Epithelial cell of prostate (primary cell): Measurements from ENCODE around the gene TGM2.

Experiments
- DNase-seq: peaks from one replicate; pipeline ENCODE4 v3.0.0-alpha.2; 2011; ENCODE audit warnings: low read depth, low spot score
- H3K27ac ChIP-seq: fragments of 450-650 bp; 2 replicates; pipeline ENCODE4 v1.5.1; 2017; ENCODE audit warnings: mild to moderate bottlenecking

The TGM2 gene

DNA sequence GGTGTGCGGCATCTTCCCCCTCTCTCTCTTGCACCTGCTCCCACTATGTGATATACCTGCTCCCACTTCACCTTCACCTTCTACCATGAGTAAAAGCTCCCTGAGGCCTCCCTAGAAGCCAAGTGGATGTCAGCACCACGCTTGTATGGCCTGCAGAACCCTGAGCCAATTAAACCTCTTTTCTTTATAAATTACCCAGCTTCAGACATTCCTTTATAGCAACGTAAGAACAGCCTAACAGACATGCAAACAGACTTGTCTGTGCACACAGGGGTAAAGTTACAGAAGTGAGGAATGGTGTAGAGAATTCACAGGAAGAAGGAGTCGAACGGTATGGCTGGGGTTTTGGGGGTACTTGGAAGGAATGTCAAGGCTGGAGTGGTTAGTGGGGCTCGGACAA lies 14.8 kb upstream of the TGM2 start:
- H3K27ac ChIP-seq = no peak overlapping the region
- DNase-seq = no peak

DNA sequence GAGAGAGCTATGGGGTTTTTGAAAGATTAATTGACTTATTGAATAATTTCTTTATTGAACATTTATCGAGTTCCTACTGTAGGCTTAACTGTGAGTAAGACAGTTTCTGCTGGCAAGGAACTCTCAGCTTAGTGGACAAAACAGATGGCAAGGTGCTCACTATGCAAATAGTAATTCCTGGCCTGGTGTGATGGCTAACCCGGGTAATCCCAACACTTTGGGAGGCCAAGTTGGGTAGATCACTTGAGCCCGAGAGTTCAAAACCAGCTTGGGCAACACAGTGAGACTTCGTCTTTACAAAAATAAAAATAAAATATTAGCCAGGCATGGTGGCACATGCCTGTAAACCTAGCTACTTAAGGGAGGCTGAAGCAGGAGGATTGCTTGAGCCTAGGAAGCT lies 13.5 kb upstream of the TGM2 start:
- no peak for DNase-seq

DNA sequence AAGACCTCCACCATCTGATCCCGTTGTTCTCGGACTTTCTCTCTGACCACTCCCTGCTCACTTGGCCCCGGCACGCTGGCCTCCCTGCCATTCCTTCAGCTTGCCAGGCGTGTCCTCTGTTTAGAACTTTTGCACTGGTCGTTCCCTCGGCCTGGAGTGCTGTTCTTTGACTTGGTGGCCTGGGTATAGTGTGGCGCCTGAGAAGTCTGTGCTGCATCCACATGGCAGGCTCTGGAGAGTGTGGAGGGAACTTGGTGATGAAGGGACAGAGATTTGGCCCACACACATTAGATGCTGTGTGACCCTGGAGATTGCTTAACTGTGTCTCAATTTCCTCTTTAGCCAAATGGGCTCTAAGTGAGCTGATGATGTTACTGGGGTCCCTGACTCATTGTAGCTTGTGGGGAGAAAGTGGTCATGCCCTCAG lies 13.0 kb upstream of the TGM2 start:
- DNase-seq = no peak
- H3K27ac ChIP-seq = no peak overlapping the region

More for the DNA sequence above, 13.5 kb upstream of the TGM2 start:
- H3K27ac ChIP-seq = no peak overlapping the region

DNA sequence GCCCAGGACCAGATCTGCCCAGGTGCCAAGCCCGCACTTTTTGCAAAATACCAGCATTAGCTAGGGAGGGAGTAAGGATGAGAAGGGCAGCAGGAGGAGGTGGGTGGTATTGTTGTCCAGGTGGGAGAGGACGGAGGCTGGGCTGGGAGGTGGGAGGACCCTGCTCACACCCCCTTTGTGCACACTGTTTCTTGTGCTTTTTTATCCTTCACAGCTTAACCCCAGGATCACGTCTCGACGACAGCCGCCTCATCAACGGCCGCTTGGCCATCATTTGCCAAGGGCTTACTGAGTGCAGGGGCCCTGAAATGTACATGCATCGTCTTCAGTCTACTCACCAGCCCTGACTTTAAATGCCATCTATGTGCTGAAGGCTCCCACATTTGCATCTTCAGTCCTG lies 12.1 kb upstream of the TGM2 start:
- H3K27ac ChIP-seq = no peak overlapping the region
- no peak for DNase-seq

DNA sequence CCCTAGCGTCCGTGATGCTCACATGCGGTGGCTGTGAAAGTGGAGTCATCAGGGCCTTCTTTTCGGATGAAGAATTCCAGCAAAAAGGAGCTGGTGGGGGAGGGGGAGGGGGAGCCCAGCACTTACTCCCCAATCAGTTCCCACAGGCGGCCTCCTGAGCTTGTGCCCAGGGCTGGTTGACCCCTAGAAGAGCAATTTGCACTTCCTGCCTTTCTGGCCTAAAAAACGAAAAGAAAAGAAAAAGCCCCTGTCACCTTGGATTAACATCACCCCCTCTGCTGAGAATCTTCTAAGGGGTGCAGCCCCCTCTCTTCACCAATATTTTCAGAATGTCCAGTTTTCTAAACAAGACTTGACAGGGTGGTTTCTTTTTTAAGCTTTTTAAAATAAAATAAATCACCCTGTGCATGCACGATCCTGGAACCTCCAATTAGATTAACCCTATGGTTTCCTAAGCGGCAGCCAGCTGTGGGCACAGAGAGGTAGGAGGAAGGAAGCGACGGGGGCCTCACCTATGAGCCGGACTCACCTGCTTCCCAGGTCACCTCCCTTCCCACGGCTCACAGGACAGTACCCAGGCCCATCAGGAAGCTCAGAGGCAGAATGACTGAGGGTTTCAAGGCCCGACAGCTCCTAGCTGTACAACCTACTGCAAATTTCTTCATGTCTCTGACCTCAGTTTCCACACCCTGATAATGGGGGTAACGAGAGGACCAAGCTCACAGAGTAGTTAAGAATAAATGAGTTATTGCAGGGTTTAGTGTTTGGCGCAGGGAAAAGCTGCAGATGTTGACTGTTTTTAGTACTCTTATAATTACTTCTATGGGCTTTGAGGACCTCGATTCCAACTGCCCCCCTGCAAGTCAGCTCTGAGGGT lies 10.5 kb upstream of the TGM2 start:
- no peak overlapping the region for H3K27ac ChIP-seq
- no peak for DNase-seq

DNA sequence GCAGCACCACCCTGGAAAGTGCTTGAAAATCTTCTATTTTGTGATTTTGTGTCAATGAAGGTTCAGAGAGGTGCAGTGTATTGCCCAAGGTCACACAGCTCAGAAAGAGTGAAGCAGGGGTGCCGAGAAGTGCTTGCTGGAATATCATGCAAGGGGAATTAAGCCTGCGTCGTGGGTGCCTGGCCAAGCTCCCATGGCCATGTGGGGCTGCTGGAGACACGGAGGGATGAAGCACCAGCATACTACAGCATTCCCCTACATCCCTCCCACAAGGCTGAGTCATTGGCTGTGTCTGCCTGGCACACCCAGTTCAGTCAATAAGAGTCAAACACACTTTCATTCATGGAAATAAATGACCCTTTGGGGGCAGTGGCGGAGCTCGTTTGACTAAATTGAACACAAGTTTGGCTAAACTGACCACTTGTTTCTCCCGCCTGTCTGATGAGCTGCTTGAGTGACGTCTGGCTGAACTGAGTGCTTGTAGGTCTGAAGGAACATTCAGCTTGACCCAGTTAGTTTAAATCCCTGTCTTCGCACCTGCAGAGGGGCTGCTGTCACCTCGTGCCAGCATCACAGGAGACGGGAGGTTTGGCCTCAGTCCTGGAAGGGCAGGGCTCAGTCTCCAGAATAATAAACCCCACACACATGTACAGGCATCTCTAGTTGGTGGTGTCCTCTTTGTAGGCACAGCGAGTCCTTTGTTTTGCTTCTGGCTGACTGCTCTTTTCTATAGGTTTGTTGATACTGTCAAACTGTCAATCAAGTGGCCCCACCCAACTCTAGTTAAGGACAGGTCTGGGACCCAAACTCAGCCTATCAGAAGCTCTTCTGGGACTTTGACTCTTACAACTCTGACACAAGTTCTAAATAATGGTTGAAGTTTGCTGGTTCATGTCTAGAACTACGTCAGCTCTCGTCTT lies 8.4 kb upstream of the TGM2 start:
- DNase-seq = peak; percentile 55
- H3K27ac ChIP-seq = peak overlapping the region; percentile 36

DNA sequence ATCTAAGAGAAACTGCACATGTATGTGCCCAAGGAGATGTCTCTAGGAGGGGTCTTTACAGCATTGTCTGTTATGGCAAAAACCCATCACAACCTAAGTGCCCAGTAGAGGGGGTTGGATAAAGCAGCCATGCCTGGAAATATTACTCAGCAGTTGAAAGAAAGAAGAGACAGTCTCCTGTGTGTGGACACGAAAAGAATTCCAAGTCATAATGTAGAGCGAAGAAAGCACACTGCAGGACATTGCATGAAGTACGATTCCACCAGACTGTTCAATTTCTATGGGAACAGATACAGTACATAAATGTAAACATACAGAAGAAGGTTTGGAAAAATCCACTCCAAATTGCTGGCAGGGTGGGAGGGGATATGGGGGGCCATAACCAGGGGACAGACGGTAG lies 7.3 kb upstream of the TGM2 start:
- H3K27ac ChIP-seq = no peak overlapping the region
- no peak for DNase-seq

DNA sequence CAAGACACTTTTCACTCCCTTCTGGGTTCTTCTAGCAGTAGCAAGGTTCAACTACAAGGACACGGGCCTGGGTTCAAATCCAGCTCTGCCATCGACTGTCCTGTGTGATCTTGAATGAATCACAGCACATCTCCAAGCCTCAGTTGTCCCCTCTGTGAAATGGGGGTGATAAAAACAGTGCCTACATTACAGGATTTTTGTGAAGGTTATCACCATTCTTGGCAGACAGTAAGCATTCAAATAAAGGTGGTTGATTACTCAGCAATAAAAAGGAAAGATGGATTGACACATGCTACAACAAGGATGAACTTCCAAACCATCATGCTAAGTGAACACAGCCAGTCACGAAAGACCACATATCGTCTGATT lies 6.6 kb upstream of the TGM2 start:
- DNase-seq = no peak
- no peak overlapping the region for H3K27ac ChIP-seq

DNA sequence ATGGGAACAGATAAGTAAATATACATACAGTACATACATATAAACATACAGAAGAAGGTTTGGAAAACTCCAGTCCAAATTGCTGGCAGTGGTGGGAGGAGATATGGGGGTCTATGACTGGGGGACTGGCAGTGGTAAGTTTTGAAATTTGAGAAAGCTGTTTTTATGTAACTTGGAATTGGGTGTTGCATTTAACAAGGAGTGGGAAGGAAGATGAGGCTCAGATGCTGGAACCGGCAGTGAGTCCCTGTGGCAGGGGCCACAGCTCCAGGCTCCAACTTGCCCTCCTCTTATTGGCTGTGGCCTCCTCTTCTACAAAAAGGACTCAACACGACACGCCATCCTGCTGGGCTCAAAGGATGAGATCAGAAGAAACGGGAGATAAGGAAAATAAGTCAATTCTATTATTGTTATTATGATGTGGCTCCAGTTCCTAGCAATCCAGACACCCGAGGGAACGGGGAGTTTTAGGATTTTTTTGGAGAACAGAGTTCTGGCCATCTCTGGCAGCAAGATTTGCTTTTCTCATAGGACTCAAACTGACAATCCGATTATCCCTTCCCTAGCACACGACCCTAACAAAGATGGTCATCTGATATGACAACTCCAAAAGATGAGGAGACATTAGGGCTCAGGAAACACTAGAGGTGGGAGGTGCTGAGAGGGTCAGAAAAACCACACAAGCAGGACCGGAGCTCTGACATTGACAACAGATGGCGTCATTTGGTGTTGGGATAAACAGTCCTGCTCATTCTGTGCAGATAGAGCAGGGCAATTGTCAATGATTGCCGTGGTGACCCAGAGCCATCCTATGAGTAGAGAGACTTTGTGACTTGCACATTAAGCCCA lies 6.0 kb upstream of the TGM2 start:
- no peak for DNase-seq
- H3K27ac ChIP-seq = no peak overlapping the region

DNA sequence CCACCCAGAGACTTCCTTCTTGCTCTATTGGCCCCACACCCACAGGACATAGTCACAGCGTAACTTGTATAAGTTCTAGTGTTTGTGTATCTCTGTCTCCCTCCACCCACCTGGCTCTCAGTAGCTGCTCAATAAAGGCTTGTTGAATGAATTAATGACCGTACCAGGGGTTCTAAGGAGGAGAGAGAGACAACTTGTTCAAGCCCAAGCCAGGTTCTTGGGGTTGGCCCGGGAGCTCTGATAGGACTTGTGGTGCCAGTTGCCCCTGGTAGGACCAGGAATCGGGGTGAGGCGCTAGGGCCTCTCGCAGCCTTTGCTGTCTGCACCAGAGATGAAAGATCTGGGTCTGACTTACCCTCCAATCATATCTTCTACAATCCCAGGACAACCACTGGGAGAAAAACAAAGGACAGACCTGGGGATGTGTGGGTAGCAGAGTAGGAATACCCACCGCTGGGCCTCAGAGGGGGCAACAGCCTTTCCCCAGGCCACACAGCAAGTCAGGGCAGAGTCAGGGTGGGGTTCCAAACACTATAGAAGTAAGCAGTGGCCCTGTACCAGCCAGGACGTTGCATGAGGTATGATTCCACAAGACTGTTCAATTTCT lies 5.3 kb upstream of the TGM2 start:
- no peak overlapping the region for H3K27ac ChIP-seq
- DNase-seq = no peak

DNA sequence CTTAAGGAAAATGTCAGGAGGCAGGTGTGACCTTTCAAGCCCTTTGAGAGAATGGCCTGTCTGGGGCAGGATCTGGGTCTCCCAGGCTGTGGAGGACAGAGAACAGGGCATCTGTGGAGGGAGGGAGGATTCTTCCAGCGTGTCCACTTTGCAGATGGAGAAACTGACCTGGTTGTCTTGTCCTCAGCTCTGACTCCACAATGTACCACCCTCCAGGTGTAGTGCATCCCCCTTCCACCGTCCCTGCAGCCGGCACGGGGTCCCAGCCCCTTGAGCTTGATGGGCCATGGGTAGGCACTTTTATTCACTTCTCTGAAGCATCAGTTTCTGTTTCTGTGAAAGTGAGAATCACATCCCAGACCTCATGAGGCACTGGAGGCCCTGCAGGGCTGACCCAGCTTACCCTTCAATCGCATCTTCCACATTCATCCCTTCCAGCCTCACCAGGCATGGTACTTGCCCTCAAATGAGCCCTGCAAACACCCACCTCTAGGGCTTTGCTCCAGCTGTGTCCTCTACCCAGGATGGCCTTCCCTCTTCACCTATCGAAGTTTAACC lies 4.6 kb upstream of the TGM2 start:
- no peak for DNase-seq
- H3K27ac ChIP-seq = peak overlapping the region; percentile 82

DNA sequence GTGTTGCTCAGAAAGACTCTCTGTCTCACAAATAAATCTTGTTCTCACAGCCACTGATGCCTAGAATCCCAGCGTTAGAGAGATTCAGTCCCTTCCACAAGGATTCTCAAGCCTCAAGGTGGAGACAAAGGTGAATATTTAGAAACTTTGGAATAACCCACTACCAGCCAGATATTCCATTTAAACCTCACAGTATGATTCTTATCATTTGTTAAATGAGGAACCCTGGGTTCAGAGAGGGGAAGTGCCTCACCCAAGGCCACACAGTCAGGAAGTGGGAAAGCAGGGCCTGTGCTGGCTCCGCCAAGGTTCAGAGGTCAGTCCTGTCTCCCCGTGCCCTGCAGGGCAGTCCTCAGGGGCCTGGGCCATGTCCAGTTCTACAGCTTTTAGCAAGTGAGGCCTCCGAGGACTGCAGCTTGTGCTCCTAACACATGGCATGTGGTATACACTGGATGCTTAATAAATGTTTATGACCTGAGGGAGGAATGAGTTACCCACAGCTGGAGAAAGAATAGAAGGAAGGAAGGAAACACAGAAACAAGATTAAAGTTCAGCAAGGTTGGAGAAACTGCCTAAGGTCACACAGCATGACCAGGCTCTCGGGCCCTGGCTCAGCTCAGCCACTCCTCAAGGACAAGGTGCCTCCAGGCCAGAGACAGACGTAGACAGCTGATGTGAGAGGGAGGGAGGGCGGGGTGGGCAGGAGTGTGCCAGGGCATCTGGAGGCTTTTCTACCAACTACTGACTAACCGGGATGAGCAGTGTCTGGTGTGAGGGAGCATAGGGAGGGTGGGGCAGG lies 3.9 kb upstream of the TGM2 start:
- H3K27ac ChIP-seq = peak overlapping the region; percentile 82
- no peak for DNase-seq

DNA sequence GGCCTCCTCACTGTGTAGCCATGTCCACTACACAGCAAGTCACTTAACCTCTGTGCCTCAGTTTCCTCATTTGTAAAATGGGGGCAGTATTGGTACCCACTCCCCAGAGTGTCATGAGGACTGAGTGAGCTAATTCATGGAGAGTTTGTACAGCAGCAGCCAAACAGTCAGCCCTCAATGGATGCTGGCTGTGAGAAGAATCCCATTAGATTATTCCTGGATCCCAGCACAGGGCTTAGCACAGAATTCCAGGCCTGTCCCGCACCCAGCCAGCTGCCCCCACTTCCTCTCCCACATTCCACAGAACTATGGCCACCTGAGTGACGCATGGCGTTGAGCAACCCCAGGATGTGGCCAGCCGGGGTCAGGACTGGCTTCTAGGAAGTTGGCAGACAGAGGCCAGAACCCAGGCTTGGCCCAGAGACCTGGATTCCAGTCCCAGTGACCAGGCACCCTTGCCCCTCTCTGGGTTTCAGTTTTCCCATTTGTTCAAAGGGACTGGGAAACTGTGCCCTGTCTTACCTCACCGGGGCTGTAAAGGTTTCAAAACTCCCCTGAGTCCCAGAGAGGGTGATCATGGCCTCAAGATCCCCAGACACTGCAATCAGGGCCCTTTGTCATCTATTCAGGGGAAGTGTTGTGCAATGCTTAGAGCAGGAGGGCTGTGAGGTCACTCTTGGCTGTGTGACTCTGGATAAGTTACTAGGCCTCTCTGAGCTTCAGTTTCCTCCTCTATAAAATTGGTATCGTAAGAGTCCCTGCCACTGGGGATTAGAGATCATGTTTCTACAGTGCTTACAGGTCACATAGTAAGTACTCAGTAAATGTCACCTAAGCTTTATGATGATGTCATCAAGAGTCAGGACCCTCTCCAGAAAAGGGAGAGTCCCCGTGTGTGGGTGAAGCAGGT lies 3.0 kb upstream of the TGM2 start:
- peak overlapping the region; percentile 82 for H3K27ac ChIP-seq
- no peak for DNase-seq

DNA sequence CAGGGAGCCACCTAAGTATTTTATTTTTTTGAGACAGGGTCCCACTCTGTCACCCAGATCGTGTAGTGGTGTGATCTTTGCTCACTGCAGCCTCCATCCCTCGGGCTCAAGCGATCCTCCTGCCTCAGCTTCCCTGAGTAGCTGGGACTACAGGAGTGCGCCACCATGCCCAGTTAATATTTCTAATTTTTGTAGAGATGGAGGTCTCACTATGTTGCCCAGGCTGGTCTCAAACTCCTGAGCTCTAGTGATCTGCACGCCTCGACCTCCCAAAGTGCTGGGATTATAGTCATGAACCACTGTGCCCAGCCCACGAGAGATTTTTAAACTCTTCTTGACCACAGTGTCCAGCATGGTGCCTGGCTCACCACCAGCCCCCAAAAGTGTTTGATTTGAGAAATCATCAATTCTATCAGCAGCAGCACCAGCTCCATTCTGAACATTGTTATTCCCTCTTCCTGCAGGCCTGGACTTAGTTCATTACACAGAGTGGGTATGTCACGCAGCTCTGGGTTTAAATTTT lies 2.3 kb upstream of the TGM2 start:
- peak overlapping the region; percentile 82 for H3K27ac ChIP-seq
- DNase-seq = no peak

DNA sequence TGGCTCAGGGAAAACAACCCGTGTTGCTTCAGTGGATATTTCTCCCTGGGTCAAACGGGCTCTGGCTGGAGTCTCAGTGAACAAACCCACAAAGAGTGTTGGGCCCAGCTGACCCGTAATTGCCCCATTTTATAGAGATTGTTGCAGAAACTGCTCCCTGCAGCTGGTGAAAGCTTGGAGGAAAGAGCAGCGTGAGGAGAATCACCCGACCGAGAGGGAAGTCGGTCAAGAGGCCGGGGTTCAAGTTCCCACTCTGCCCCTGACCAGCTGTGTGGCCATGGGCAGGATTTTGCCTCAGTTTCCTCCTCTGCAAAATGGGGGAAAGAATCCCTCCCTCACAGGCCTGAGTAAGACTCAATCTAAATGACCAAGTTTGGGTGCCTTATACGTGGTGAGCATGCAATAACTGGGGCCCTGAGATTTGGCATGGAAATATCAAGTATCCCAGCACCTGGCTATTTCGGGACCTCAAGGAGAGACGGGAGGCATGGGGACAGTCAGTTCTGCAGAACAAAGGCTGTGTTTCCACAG lies 1.7 kb upstream of the TGM2 start:
- peak overlapping the region; percentile 82 for H3K27ac ChIP-seq
- DNase-seq = no peak

DNA sequence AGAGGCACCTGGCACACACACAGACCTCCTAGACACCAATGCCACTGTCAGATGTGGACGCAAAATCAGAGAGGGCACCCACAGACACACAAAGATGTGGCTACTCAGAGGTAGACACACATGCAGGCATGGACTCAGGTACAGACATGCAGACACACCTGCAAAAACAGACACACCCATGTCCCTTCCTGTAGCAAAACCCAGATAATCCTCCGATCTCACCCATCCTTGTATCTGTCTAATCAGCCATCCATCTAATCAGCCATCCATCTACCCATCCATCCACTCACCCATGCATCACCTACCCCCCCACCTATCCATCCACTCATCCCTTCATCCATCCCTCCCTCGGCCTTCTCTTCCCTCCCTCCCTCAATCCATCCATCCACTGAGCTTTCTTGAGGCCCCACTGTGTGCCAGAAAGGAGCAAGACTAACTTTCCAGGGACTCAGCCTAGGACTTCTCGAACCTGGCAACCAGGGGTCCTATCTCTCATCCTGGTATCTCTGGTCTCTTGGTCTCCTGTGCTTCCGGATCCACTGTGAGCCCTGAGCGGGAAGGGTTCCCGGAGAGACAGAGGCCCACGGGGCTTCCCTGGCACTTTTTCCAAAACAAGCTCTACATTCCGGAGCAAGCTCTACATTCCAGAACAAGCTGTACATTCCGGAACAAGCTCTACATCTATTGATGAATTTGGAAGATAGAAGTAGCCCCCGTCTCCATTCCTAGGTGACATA lies 1.1 kb upstream of the TGM2 start:
- peak overlapping the region; percentile 82 for H3K27ac ChIP-seq

DNA sequence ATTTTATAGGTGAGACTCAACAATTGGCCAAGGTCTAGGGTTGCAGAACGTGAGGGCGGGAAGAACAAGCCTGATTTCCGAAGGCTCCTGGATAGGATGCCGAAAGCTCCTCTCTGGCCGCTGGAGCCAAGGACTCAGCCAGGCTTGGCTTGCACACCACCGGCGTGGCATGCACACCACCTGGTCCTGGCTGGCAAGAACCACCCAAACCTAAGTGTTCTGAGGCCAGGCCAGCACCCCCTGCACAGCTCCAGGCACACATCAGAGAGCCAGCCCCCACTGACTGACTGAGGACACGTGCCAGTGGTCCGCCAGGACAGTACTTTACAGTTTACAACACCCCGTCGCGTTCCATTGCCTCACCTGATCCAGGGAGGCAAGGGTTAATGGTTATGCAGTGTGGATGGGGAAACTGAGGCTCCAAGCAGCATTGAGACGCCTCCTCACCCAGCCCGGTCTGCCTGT lies 414 bp downstream of the TGM2 start:
- no peak overlapping the region for H3K27ac ChIP-seq
- no peak for DNase-seq

More for the DNA sequence above, 1.1 kb upstream of the TGM2 start:
- DNase-seq = no peak
